Measurements from ENCODE around the gene GRIP2.

DNA sequence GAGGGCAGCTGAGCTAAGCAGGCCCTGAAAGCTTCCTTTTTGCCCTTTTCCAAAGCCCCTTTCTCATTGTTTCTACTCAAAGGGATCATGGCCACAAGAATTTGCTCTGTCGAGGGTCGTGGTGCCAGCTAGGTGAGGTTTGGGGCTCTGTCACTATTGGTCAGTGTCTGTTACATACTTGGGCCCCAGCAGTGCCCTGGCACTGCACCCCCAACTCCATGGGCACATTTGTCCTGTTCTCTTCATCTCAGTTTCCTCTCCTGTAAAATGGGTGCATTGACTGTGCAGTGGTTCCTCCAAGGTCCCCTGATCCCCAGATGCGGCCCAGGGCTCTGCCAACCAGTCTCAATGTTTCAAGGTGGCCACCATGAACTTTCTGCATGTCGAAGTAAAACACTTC, 75.6 kb downstream of the GRIP2 start:
- TF ChIP-seq ZC3H10 (CRISPR knock-in tag; IDR thresholded peaks at IDR 0.05), result no peak
- TF ChIP-seq BACH2 (CRISPR knock-in tag; IDR thresholded peaks at IDR 0.05; ENCODE audit: borderline replicate concordance), result no peak
- TF ChIP-seq, protein P1, sequence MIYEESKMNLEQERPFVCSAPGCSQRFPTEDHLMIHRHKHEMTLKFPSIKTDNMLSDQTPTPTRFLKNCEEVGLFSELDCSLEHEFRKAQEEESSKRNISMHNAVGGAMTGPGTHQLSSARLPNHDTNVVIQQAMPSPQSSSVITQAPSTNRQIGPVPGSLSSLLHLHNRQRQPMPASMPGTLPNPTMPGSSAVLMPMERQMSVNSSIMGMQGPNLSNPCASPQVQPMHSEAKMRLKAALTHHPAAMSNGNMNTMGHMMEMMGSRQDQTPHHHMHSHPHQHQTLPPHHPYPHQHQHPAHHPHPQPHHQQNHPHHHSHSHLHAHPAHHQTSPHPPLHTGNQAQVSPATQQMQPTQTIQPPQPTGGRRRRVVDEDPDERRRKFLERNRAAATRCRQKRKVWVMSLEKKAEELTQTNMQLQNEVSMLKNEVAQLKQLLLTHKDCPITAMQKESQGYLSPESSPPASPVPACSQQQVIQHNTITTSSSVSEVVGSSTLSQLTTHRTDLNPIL (CRISPR knock-in tag; IDR thresholded peaks at IDR 0.05; ENCODE audit: low read depth), result no peak
- no peak for TF ChIP-seq ISL1 (CRISPR knock-in tag; IDR thresholded peaks at IDR 0.05)
- no peak for TF ChIP-seq ZNF70 (CRISPR knock-in tag; IDR thresholded peaks at IDR 0.05)
- TF ChIP-seq, protein P2, sequence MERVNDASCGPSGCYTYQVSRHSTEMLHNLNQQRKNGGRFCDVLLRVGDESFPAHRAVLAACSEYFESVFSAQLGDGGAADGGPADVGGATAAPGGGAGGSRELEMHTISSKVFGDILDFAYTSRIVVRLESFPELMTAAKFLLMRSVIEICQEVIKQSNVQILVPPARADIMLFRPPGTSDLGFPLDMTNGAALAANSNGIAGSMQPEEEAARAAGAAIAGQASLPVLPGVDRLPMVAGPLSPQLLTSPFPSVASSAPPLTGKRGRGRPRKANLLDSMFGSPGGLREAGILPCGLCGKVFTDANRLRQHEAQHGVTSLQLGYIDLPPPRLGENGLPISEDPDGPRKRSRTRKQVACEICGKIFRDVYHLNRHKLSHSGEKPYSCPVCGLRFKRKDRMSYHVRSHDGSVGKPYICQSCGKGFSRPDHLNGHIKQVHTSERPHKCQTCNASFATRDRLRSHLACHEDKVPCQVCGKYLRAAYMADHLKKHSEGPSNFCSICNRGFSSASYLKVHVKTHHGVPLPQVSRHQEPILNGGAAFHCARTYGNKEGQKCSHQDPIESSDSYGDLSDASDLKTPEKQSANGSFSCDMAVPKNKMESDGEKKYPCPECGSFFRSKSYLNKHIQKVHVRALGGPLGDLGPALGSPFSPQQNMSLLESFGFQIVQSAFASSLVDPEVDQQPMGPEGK (CRISPR knock-in tag; IDR thresholded peaks at IDR 0.05; ENCODE audit: borderline replicate concordance), result no peak
- TF ChIP-seq TCF4 (CRISPR knock-in tag; IDR thresholded peaks at IDR 0.05; ENCODE audit: borderline replicate concordance), result no peak
